Right ventricle myocardium inferior (tissue), 1 donor: ENCODE results near the gene CENPT. TPM values are rescaled to one million over a fixed set of nuclear protein-coding genes. Genes with fewer than 3 reads are reported as not detected.

Source experiments
- ATAC-seq: fragments of 200-7000 bp; cut with Tn5 transposase; one replicate; pipeline ENCODE4 v1.9.1; 2020; ENCODE audit warnings: mild to moderate bottlenecking, moderate library complexity
- DNase-seq: peaks from one replicate; pipeline ENCODE4 v3.0.0; 2021; ENCODE audit errors: missing footprints
- intact Hi-C: fragments of 100-400 bp; cut with DNase I; formaldehyde crosslinking; loops from one replicate; pipeline ENCODE4 v1.11.0; 2022
- total RNA-seq: library from RNA; stranded (reverse); fragmentation: NEBNext Ultra II Directional; extraction: Animal tissue kit (Norgen Biotek cat#: 25700); gene quantifications from one replicate; pipeline ENCODE4 v1.2.1, GENCODE V29; 2021
- donor health status: DM: no; HTN: yes; CAD: no; lungs with severe emphysema.

Gene CENPT
- total RNA-seq, 1 donor from 2014 or later, result 21.3 TPM

DNA sequence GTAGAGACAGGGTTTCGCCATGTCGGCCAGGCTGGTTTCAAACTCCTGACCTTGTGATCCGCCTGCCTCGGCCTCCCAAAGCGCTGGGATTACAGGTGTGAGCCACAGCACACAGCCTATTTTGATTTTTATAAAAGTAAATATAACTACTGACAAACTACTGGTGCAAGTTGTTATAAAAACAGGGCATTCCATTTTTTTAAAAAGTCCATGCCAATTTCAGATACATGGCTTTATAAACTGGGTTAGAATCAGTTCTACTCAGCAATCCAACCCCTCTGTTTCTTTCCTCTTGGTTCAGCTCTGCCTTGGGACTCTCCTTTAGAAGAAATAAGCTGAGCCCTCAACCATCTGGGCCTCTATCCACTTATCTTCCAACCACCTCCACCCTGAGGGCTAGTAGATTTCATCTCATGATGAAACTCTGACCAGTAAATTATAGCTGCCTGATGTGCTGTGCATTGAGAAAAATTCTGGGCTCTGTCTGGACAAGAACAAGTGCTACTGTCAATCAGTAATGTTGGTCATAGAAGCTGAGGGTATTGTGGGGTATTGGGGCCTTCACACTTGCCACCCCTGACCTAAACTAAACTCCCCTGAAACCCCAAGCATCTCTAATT lies 51.3 kb downstream of the CENPT start:
- ATAC-seq (no peak), DNase-seq (no peak)
- intact Hi-C loops, result no loop called here

DNA sequence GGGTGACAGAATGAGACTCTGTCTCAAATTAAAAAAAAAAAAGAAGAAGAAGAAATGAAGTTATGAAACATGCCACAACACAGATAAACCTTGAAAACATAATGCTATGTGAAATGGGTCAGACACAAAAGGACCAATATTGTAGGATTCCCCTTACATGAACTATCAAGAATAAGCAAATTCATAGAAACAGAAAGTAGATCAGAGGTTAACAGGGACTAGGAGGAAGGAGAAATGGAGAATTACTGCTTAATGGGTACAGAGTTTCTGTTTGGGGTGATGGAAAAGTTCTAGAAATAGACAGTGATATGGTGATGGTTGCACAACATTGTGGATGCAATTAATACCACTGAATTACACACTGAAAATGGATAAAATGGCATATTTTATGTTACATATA lies 57.4 kb downstream of the CENPT start:
- no peak for DNase-seq
- ATAC-seq, result no peak
- intact Hi-C loops, result no loop called here

DNA sequence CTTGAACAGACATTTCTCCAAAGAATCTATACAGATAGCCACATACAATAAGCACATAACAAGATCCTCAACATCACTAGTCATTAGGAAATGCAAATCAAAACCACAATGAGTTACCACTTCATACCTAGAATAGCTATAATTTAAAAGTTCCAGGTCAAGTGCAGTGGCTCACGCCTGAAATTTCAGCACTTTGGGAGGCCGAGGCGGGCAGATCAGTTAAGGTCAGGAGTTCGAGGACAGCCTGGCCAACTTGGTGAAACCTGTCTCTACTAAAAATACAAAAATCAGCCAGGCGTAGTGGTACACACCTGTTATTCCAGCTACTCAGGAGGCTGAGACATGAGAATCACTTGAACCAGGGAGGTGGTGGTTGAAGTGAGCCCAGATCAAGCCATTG lies 61.0 kb downstream of the CENPT start:
- DNase-seq (no peak), ATAC-seq (no peak)
- intact Hi-C loops, result no loop called here

DNA sequence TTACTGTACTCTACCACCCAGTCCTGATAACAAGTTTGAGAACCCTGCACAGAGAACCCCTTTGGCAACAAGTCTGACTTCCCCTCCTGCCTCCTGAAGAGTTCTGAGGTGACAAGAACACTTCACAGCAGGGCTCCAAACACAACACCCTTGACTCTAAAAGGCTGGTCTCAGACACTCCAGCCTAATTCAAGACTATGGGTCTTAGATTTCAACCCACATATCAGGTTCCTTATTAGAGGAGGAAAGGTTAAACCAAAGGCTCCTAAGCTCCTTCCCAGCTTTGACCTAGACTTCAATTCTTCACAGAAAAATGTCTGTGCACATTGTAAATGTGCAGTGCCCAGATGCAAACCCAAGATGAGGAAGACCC lies 64.2 kb downstream of the CENPT start:
- ATAC-seq, result no peak
- no peak for DNase-seq
- intact Hi-C loops, result no loop called here

DNA sequence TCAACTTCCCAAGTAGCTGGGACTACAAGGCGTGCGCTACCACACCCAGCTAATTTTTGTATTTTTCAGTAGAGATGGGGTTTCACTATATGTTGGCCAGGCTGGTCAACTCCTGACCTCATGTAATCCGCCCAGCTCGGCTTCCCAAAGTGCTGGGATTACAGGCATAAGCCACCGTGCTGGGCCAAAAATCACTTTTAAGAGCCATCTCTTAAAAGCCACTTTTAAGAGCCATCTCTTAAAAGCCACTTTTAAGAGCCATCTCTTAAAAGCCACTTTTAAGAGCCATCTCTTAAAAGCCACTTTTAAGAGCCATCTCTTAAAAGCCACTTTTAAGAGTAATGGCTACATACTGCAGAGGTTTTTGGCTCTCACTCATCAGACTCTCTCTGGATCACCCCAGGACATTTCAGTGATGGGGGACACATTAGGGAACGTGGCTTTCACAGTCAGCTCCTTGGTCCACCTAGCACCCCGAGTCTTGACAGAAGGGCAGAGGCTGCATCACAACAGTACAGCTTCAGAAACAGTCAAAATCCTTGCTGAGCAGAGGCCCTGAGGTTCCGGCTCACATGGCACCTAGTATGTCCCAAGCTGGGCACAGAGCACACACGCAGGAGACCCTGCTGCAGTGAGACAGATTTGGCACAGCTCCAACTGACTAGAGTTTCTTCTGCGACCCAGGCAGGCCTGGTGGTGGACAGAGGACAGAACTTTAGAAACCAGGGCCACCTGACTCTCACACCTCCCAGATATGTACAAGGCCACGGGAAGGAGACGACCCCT lies 64.7 kb downstream of the CENPT start:
- DNase-seq, result no peak
- no peak for ATAC-seq
- intact Hi-C loops, result no loop called here

DNA sequence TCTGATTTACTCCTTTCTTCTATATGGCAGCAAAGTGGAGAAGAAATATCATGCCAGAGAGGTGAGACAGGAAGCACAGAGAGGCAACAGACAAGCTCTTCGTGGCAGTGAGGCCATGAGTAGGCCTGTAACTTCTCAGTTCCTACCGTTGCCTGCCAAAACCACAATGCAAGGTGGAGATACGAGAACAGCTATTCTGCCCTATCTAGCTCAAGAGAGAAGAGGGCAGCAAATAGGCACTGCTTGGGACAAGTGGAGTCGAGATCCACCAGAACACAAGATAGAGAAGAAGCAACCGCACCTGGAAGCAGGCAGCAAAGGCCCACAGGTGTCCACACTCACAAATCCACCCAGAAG lies 66.0 kb downstream of the CENPT start:
- intact Hi-C loops, result no loop called here
- DNase-seq, result no peak
- ATAC-seq, result no peak

DNA sequence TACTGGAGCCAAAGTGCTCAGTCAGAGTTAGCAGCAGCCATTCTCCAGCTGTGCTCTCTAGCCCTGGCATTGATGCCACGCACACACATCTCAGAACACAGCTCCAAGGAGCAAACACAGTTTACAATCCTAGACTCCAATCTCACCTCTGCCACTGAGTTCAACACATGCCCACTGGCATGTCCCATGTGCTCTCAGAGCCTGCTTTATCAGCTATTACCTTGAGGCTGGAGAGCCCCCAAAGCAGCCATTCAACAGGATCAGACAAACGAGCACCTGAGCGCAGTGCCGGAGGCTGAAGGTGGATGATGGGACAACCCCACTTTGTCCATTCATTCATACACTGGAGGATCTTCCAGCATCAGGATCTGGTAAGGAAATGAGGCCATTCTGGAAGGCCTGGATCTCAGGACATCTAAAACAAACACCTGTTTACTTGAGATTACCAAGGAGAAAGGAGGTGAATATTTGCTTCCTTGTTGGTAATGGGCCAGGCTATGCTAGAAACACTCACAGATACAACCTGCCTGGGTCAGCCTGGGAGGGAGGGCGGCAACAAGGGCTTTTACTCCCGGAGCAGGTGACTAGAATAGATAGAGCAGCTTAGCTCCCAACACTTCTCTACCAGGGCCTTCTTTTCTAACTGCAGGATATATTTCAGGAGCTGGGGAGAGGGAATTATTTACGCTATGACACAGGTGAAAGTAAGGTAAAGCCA lies 66.5 kb downstream of the CENPT start:
- no peak for DNase-seq
- intact Hi-C loops, result no loop called here
- no peak for ATAC-seq

DNA sequence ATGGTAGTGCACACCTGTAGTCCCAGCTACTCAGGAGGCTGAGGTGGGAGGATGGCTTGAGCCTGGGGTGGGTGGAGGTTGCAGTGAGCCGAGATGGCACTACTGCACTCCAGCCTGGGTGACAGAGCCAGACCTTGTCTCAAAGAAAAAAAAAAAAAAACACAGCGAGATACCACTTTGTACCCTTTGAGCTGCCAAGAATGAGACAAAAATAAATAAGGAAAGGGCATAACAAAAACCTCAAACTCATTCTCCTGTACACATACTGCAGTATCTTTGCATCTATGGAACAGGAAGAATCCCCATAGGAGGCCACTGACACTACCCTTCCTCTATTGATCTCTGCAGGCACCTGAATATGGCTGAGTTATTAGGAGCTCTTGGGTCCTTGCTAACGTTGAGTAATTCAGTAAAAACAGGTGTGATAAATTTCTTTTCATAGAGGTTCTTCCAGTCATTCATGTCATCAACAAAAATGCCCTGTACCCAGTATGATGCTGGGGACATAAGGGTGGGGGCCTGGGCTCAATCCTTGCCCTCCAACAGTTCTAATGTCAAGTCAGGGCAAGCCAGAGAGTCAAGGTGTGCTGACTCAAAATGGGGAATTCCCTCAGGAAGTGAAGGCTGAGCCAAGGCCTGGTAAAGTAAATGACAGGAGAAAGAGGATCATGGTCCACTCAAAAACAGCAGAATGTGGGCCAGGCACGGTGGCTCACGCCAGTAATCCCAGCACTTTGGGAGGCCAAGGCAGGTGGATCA lies 68.1 kb downstream of the CENPT start:
- ATAC-seq (no peak), DNase-seq (no peak)
- intact Hi-C loops, result no loop called here

Other genes starting within 250 kb of the CENPT start
- gene CARMIL2, start 202.5 kb downstream of the CENPT start, total RNA-seq, result 0.30 TPM
- gene ACD, start 187.4 kb downstream of the CENPT start, total RNA-seq, result 9.7 TPM
- 3.7 TPM for gene PARD6A, start 186.7 kb downstream of the CENPT start, total RNA-seq
- 9.9 TPM for gene ENKD1, start 180.9 kb downstream of the CENPT start, total RNA-seq
- 3.0 TPM for gene C16orf86, start 180.9 kb downstream of the CENPT start, total RNA-seq
- gene GFOD2, start 128.4 kb downstream of the CENPT start, total RNA-seq, result 9.0 TPM
- gene RANBP10, start 41.1 kb downstream of the CENPT start, total RNA-seq, result 11.1 TPM
- gene TSNAXIP1, start 40.8 kb downstream of the CENPT start, total RNA-seq, result 0.41 TPM
- gene THAP11, start 5.4 kb downstream of the CENPT start, total RNA-seq, result 32.3 TPM
- gene NUTF2, start 760 bp downstream of the CENPT start, total RNA-seq, result 86.6 TPM
- 35.4 TPM for gene EDC4, start 25.4 kb upstream of the CENPT start, total RNA-seq
- gene NRN1L, start 37.2 kb upstream of the CENPT start, total RNA-seq, result 0.54 TPM
- gene PSKH1, start 45.6 kb upstream of the CENPT start, total RNA-seq, result 18.1 TPM
- 0.81 TPM for gene CTRL, start 84.2 kb upstream of the CENPT start, total RNA-seq
- gene PSMB10, start 89.2 kb upstream of the CENPT start, total RNA-seq, result 59.3 TPM
- gene LCAT, start 96.4 kb upstream of the CENPT start, total RNA-seq, result 19.0 TPM
- 97.5 TPM for gene SLC12A4, start 120.9 kb upstream of the CENPT start, total RNA-seq
- not detected for gene DPEP3, start 132.8 kb upstream of the CENPT start, total RNA-seq
- 0.87 TPM for gene DPEP2, start 151.8 kb upstream of the CENPT start, total RNA-seq
- not detected for gene DPEP2NB, start 168.2 kb upstream of the CENPT start, total RNA-seq
- 7.5 TPM for gene DDX28, start 175.5 kb upstream of the CENPT start, total RNA-seq
- 7.0 TPM for gene DUS2, start 175.6 kb upstream of the CENPT start, total RNA-seq
- 23.7 TPM for gene NFATC3, start 237.7 kb upstream of the CENPT start, total RNA-seq